HUES6 (cell line): Measurements from ENCODE around the gene TRIM62.

Experiments used
- H3K27ac ChIP-seq: 2 replicates; pipeline ENCODE4 v1.7.0; 2013; ENCODE audit warnings: low read depth, mild to moderate bottlenecking, low read length, inconsistent platforms
- H3K27me3 ChIP-seq: 2 replicates; pipeline ENCODE4 v1.6.1; 2013; ENCODE audit warnings: low read length; ENCODE audit not compliant: control insufficient read depth, insufficient read depth
- H3K36me3 ChIP-seq: 2 replicates; pipeline ENCODE4 v1.6.1; 2013; ENCODE audit warnings: low read length; ENCODE audit not compliant: control insufficient read depth, insufficient read depth
- H3K4me1 ChIP-seq: 2 replicates; pipeline ENCODE4 v1.6.1; 2013; ENCODE audit warnings: low read length; ENCODE audit not compliant: control insufficient read depth, insufficient read depth
- H3K4me3 ChIP-seq: 2 replicates; pipeline ENCODE4 v1.5.1; 2013; ENCODE audit warnings: low read depth, low read length
- H3K9ac ChIP-seq: one replicate; pipeline ENCODE4 v1.6.1; 2013; ENCODE audit warnings: mild to moderate bottlenecking, low read length
- H3K9me3 ChIP-seq: 2 replicates; pipeline ENCODE4 v1.6.1; 2013; ENCODE audit warnings: low read depth, low read length; ENCODE audit not compliant: control insufficient read depth, insufficient read depth

Gene TRIM62

DNA sequence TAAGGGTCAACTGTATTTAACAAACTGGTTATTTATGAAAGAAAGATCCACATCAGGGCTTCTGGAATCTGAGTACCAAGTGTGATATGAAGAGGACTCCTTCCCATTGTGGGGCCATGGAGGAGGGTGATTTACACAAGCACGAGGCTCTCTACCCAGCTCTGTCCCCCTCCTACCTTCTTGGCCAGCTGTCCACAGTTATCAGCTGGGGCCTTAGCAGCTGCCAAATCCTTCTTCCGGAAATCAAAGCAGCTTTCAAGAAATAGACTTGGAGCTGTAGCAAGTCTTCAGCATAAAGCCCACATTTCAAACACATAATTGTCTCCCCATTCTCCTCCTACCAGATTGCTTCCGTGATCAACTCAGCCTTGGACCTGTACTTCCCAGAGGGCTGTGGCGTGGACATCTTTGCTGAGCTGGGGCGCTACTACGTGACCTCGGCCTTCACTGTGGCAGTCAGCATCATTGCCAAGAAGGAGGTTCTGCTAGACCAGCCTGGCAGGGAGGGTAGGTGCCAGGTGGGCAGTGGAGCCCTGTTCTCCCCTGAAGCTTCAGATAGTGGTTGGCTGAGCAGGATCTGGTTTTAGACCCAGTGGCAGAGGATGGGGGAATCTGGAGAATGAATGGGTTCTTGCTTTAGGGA is 85.4 kb downstream of the TRIM62 start:
- Histone ChIP-seq H3K27me3 (no peaks in the 10 kb centered on the region), H3K9ac (no peak overlapping the region), H3K36me3 (no peaks in the 10 kb centered on the region), H3K27ac (no peak overlapping the region), H3K4me1 (peaks cover 13% of the 10 kb centered on the region; the same call in 1 of the 2 replicates), H3K9me3 (no peaks in the 10 kb centered on the region), H3K4me3 (no peak overlapping the region)
